K562 (cell line): ENCODE measurements around the gene ATP2A1. TPM values are rescaled to one million over a fixed set of nuclear protein-coding genes. Genes with fewer than 3 reads are reported as not detected.

Experiments
- DNMT1 ChIP-seq: fragments of 450-650 bp; IDR thresholded peaks from 2 replicates; pipeline ENCODE4 v1.6.1; 2016; ENCODE audit warnings: antibody characterized with exemption, mild to moderate bottlenecking
- LCOR ChIP-seq: sonication (generic); formaldehyde crosslinking; IDR thresholded peaks from 2 replicates; pipeline ENCODE4 v1.8.0; 2022; ENCODE audit warnings: mild to moderate bottlenecking, missing genetic modification reagents
- NFATC3 ChIP-seq: fragments of 450-650 bp; IDR thresholded peaks from 2 replicates; pipeline ENCODE4 v1.6.1; 2017; ENCODE audit warnings: mild to moderate bottlenecking
- RBM22 ChIP-seq: fragments of 200-400 bp; formaldehyde crosslinking; IDR thresholded peaks from 2 replicates; pipeline ENCODE4 v1.6.1; 2018; ENCODE audit warnings: low read length, low read depth; ENCODE audit not compliant: poor library complexity, severe bottlenecking
- YBX1 ChIP-seq: fragments of 450-650 bp; IDR thresholded peaks from 2 replicates; pipeline ENCODE4 v1.7.1; 2016; ENCODE audit warnings: mild to moderate bottlenecking
- YY1 ChIP-seq, 3 experiments: IDR thresholded peaks; 2 replicates each; pipeline ENCODE4 v1.6.1; 2011; ENCODE audit warnings: low read length in 2 of 3, mild to moderate bottlenecking in 2 of 3, moderate library complexity in 2 of 3, borderline replicate concordance in 1 of 3, control low read depth in 1 of 3, low read depth in 1 of 3; ENCODE audit not compliant: insufficient read depth in 3 of 3, insufficient replicate concordance in 2 of 3, control insufficient read depth in 1 of 3, insufficient read length in 1 of 3; ENCODE audit errors: extremely low read depth in 1 of 3
- ZNF431 ChIP-seq: sonication (generic); formaldehyde crosslinking; IDR thresholded peaks from 2 replicates; pipeline ENCODE4 v1.8.0; 2022; ENCODE audit warnings: mild to moderate bottlenecking, missing genetic modification reagents
- ZNF436 ChIP-seq: fragments of 250-450, 450-650 bp; sonication (Bioruptor Pico); formaldehyde crosslinking; IDR thresholded peaks from 2 replicates; pipeline ENCODE4 v1.7.0; 2020; ENCODE audit warnings: mild to moderate bottlenecking
- polyA plus RNA-seq, 8 experiments: library from polyadenylated mRNA; depleted of rRNA in 4 of 8; stranded (reverse) in 5 of 8; unstranded in 3 of 8; fragments of >200 nt; fragmentation: Nextera tagmentation in 2 of 8; fragmentation: Illumina TruSeq in 1 of 8; extraction: Ambion mirVana in 2 of 8; extraction: Trizol in 1 of 8; gene quantifications; 2 replicates each; pipeline versions ENCODE4 v1.2.1 to v1.2.3, GENCODE V29; 2011 to 2014; ENCODE audit warnings: inconsistent platforms in 1 of 8, missing spikeins in 1 of 8
- total RNA-seq, 7 experiments: library from RNA; depleted of rRNA in 6 of 7; stranded (reverse); fragments of >200 nt in 6 of 7; fragmentation: Illumina TruSeq in 2 of 7; extraction: Trizol in 2 of 7; gene quantifications; 2 replicates each; pipeline versions ENCODE4 v1.2.1 to v1.2.3, GENCODE V29; 2011 to 2021; ENCODE audit warnings: low replicate concordance in 1 of 7

ATP2A1 gene
- total and polyA plus RNA-seq, 9 of the 15 experiments (the other 6 are each of a cell fraction or from before 2014, with no cell fraction given): 0.25 to 2.6 (median 0.65) TPM

DNA sequence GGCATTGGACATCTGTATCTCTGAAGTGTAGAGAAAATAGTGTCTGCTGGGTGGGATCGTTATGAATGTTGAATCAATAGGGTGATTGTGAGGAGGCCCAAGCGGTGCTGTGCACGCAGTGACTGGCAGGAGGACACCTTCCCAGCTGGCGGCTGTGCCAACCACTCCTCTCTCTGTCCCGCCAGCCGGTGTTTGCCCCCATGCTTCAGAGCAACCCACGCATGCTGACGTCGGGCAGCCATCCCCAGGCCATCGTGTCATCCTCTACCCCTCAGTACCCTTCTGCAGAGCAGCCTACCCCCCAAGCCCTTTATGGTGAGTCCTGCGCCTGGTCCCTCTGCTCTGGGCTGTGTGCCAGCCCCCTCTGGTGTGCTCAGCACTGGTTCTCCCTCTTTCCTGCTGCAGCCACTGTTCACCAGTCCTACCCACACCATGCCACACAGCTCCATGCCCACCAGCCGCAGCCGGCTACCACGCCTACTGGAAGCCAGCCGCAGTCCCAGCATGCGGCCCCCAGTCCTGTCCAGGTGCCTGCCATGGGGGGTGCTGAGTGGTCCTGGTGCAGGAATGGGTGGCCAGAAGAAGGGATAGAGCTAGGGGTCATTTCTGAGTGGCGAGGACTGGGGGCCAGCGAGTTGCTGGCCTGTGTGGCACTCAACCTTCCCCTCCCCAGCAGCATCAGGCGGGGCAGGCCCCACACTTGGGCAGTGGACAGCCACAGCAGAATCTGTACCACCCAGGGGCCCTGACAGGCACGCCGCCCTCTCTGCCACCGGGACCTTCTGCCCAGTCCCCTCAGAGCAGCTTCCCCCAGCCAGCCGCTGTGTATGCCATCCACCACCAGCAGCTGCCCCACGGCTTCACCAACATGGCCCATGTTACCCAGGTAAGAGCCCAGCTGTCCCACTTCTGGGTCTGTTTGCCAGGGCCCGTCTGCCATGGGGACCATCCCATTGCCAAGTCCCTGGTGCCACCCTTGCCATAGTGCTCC lies 43.1 kb upstream of the ATP2A1 start (continued):
- no peak for TF ChIP-seq ZNF436 (CRISPR knock-in tag)
- TF ChIP-seq RBM22: peak; percentile 75
- no peak for TF ChIP-seq LCOR (CRISPR knock-in tag)
- TF ChIP-seq NFATC3: no peak
- no peak for TF ChIP-seq YY1 (IDR thresholded peaks at IDR 0.05; ENCODE audit: borderline replicate concordance in 1 of 3, control insufficient read depth in 1 of 3, extremely low read depth in 1 of 3, insufficient read depth in 3 of 3, insufficient read length in 1 of 3, insufficient replicate concordance in 2 of 3, low read depth in 1 of 3, low read length in 2 of 3)
- no peak for TF ChIP-seq YBX1
- TF ChIP-seq ZNF431: no peak
- no peak for TF ChIP-seq DNMT1
